A549 (cell line): ENCODE measurements around the gene NOP53.

Source experiments
- CTCF ChIP-seq: fragments of >200 bp; sonication (Bioruptor Twin); formaldehyde crosslinking; IDR thresholded peaks from 3 replicates; pipeline ENCODE4 v1.5.1; 2016
- ELK1 ChIP-seq: fragments of 150-350 bp; IDR thresholded peaks from 2 replicates; pipeline ENCODE4 v1.6.1; 2014; ENCODE audit warnings: low read depth, mild to moderate bottlenecking, low read length
- ESRRA ChIP-seq: fragments of 150-350 bp; IDR thresholded peaks from 2 replicates; pipeline ENCODE4 v1.6.1; 2014; ENCODE audit warnings: mild to moderate bottlenecking, low read length, borderline replicate concordance
- GATA3 ChIP-seq: IDR thresholded peaks from 2 replicates; pipeline ENCODE4 v1.6.1; 2012; ENCODE audit warnings: borderline replicate concordance
- JUN ChIP-seq, 2 experiments: fragments of >200 bp; sonication (Bioruptor Twin); formaldehyde crosslinking; IDR thresholded peaks; 2 replicates in 1 of 2; 3 replicates in 1 of 2; pipeline ENCODE4 v1.6.1; 2016 to 2017
- NPAS2 ChIP-seq: fragments of 250-450 bp; sonication (Bioruptor Pico); IDR thresholded peaks from 2 replicates; pipeline ENCODE4 v1.8.0; 2022; ENCODE audit warnings: mild to moderate bottlenecking, moderate library complexity, borderline replicate concordance
- POLR2AphosphoS2 ChIP-seq: conservative IDR thresholded peaks from 2 replicates; pipeline ENCODE4 v1.6.1; 2012; ENCODE audit warnings: low read length, improper control_type of control experiment, inconsistent platforms
- RAD21 ChIP-seq, 2 experiments: fragments of >200 bp in 1 of 2; sonication (Bioruptor Twin) in 1 of 2; formaldehyde crosslinking in 1 of 2; IDR thresholded peaks in 1 of 2; conservative IDR thresholded peaks in 1 of 2; 2 replicates in 1 of 2; 3 replicates in 1 of 2; pipeline ENCODE4 v1.6.1; 2012 to 2018; ENCODE audit warnings: inconsistent platforms in 1 of 2

- no peak for TF ChIP-seq RAD21 (conservative IDR thresholded peaks at IDR 0.05 in 1 of 2, IDR thresholded peaks at IDR 0.05 in 1 of 2)
- no peak for TF ChIP-seq NPAS2 (CRISPR knock-in tag)
- TF ChIP-seq GATA3: no peak
- no peak for TF ChIP-seq ELK1
- TF ChIP-seq CTCF: no peak
- no peak for TF ChIP-seq POLR2AphosphoS2
- no peak for TF ChIP-seq JUN (IDR thresholded peaks at IDR 0.05)
- TF ChIP-seq ESRRA: no peak
These were observed 5.4 kb downstream of the NOP53 start for GRCh38 chr19:47750752-47751151.
